GM12801 (cell line): ENCODE data around the gene DDX1.

Experiments used
- TF ChIP-seq, protein P1 (sequence below): IDR thresholded peaks from one replicate; pipeline ENCODE4 v1.5.1; 2011; ENCODE audit warnings: control low read depth; ENCODE audit not compliant: insufficient read length; ENCODE audit errors: extremely low read depth

The DDX1 gene

DNA sequence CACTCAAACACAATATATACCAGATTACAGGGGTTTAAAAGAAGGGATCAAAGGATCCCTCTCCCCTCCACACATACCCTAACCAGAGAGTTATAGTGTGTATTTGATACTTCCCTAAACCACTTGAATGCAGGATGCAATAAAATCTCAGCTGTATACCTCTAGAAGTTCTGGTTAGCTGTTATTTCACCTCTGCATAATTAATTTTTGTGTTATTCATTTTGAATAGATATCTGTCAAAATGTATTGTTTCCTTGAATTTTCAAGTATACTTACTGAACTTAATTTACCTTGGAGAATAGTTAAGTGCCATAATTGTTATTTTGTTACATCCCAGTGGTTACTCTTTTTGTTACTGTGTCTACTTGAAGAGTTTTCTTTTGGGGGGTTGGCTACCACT lies 34.5 kb downstream of the DDX1 start:
- TF ChIP-seq, protein P1, sequence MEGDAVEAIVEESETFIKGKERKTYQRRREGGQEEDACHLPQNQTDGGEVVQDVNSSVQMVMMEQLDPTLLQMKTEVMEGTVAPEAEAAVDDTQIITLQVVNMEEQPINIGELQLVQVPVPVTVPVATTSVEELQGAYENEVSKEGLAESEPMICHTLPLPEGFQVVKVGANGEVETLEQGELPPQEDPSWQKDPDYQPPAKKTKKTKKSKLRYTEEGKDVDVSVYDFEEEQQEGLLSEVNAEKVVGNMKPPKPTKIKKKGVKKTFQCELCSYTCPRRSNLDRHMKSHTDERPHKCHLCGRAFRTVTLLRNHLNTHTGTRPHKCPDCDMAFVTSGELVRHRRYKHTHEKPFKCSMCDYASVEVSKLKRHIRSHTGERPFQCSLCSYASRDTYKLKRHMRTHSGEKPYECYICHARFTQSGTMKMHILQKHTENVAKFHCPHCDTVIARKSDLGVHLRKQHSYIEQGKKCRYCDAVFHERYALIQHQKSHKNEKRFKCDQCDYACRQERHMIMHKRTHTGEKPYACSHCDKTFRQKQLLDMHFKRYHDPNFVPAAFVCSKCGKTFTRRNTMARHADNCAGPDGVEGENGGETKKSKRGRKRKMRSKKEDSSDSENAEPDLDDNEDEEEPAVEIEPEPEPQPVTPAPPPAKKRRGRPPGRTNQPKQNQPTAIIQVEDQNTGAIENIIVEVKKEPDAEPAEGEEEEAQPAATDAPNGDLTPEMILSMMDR: no peak

- TF ChIP-seq, protein P1: no peak
Observed at GRCh38 chr2:15626967-15627366, 35.3 kb downstream of the DDX1 start.

- TF ChIP-seq, protein P1: no peak
Observed at GRCh38 chr2:15627817-15628684, 36.4 kb downstream of the DDX1 start.

DNA sequence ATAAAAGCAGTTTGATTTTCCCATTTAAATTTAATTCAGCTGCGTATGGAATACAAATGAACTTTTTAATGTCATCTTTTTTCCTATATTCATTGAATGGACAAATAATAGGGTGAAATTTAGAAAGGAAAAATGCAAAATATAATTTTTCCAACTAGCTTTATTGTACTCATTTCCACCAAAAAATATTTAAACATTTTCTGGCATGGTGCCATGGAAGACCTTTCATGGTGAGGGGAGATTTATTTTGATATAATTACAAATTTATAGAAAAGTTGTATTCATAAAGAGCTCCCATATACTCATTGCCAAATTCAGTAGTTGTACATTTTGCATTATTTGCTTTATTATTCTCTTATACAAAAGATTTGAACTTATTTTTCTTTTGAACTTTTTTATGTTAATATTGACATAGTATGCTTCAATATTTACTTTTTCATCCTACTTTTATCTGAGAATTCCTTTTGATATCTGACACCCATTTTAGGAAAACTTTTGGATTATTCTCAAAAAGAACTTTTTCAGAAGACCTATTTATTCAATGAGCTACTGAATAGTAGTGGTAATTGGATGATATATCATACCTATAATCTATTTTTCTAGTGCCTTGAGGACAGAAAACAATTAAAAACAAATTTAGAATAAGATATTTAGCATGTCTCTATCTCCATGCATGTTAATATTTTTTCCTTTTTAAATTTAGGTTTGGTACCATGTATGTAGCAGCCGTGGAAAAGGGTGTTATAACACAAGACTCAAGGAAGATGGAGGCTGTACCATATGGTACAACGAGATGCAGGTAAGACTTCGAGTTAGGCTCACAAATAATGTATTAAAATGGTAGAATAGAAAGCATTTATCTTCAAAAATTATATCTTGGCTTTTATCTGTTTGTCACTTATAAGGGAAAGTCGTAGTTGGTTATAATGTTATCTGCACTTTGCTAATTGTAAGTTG lies 37.5 kb downstream of the DDX1 start:
- TF ChIP-seq, protein P1: no peak

DNA sequence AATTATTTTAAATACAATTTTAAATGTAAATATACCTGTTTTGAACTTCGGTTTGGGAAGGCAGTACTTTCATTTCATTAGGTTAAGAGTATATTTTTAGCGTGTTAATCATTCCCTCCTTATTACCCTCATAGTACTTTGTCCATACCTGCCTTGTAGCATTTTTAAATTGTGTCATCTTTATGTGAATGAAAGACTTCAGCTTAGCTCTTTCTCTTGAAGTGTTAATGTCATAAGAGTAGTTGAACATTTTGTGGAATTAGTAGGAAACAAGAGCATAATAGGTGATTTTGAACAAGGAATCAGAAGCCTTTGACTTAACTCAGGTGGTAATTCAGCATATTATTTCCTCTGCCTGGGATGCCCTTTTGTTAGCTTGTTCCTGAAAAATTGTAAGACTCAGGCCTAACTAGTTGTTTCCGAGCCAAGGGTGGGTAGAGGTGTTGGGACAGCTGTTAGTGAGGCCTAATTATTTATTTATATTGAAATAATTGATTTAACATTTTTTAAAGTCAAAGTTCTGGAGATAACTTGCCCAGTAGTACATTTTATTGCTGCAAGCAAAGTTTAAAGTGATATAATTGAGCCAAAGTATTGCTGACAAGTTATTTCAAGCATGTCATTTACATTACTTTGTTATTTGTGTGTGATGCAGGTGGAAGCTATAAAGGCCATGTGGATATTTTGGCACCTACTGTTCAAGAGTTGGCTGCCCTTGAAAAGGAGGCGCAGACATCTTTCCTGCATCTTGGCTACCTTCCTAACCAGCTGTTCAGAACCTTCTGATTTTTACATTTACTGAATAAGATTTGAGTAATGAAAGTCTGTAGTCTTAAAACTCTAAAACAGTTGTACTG lies 38.7 kb downstream of the DDX1 start:
- TF ChIP-seq, protein P1: no peak

DNA sequence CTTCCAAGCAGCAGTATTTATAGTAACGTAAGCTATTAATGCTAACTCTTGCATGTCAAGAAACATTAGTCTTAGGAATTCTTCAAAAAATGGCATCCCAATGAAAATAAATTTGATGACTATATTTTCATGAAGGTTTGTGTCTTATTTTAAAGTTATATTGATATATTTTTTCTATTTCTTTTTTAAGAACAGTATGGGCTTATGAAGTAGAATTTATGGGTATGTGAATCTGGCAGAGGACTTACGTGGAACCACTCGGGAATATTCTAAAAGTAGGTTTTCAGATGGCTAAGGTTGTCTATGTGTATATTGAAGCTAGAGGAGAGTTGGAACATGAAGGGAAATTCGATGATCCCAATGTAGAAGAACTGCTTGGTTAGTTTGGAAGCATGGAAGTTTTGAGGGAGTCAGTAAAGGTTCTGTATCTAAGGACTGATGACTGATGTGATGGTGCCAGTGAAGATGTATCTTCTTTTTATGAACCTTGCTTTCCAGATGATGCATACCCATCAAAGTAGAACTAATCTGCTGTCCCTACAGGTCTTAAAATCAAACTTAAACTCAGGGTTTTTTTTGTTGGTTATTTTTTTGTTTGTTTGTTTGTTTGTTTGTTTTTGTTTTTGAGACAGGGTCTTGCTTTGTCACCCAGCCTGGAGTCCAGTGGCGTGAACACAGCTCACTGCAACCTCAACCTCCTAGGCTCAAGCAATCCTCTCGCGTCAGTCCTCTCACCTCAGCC lies 39.5 kb downstream of the DDX1 start:
- TF ChIP-seq, protein P1: no peak
